Thoracic aorta (tissue), 2 donors: ENCODE data around the gene ACSM2B. TPM values are rescaled to one million over a fixed set of nuclear protein-coding genes. Genes with fewer than 3 reads are reported as not detected.
"Not testable (repeated sequence)": the region's sequence is repeated elsewhere in the genome, so short reads cannot be mapped to it uniquely, and the experiment has no call there.

ENCODE experiments used
- ATAC-seq: fragments of 150-250 bp; one replicate; pipeline ENCODE4 v1.8.0; 2017; ENCODE audit warnings: low read depth; ENCODE audit not compliant: insufficient number of reproducible peaks, low FRiP score
- DNase-seq: peaks from one replicate; pipeline ENCODE4 v3.0.0-alpha.2; 2020; ENCODE audit warnings: low spot score
- H3K27ac ChIP-seq, 2 donors: fragments of 200-600 bp; sonication (generic); 1 replicate in 1 of 2; 2 replicates in 1 of 2; pipeline ENCODE4 v1.5.1; 2016; ENCODE audit warnings: mild to moderate bottlenecking in 2 of 2, moderate library complexity in 2 of 2
- H3K27me3 ChIP-seq: fragments of 200-600 bp; sonication (generic); replicated peaks from 2 replicates; pipeline ENCODE4 v1.6.0; 2016; ENCODE audit warnings: mild to moderate bottlenecking; ENCODE audit not compliant: insufficient read depth
- H3K36me3 ChIP-seq: fragments of 200-600 bp; sonication (generic); one replicate; pipeline ENCODE4 v1.5.1; 2016
- H3K4me1 ChIP-seq, 2 donors: fragments of 200-600 bp; sonication (generic); 1 replicate in 1 of 2; 2 replicates in 1 of 2; pipeline versions ENCODE4 v1.5.1 to v1.6.0; 2016; ENCODE audit warnings: low read depth in 2 of 2, mild to moderate bottlenecking in 1 of 2; ENCODE audit not compliant: control insufficient read depth in 1 of 2
- H3K4me3 ChIP-seq: fragments of 200-600 bp; sonication (generic); 2 replicates; pipeline ENCODE4 v1.5.1; 2016; ENCODE audit warnings: mild to moderate bottlenecking
- H3K9me3 ChIP-seq: fragments of 200-600 bp; sonication (generic); 2 replicates; pipeline ENCODE4 v1.5.1; 2016
- CTCF ChIP-seq: fragments of 200-600 bp; sonication (generic); IDR thresholded peaks from one replicate; pipeline ENCODE4 v1.5.1; 2019; ENCODE audit warnings: antibody characterized with exemption
- total RNA-seq, 2 donors: library from RNA; depleted of rRNA; stranded (reverse); fragments of >200 nt; gene quantifications; one replicate each; pipeline versions ENCODE4 v1.1.0 to v1.2.3, GENCODE V29; 2016

Gene ACSM2B
- total RNA-seq, 2 donors from 2014 or later = not detected

- not testable (repeated sequence) for H3K4me1 ChIP-seq, H3K36me3 ChIP-seq, H3K4me3 ChIP-seq, H3K27me3 ChIP-seq, ATAC-seq, H3K9me3 ChIP-seq, H3K27ac ChIP-seq, DNase-seq
Observed at GRCh38 chr16:20546278-20546853, 29.8 kb downstream of the ACSM2B start.

GRCh38 chr16:20540603-20541316 lies 35.4 kb downstream of the ACSM2B start:
- ATAC-seq, H3K27me3 ChIP-seq, H3K36me3 ChIP-seq, H3K27ac ChIP-seq, DNase-seq, H3K9me3 ChIP-seq, H3K4me3 ChIP-seq, H3K4me1 ChIP-seq: not testable (repeated sequence)

- no peaks in the 10 kb centered on the region for H3K27me3 ChIP-seq
- no peaks in the 10 kb centered on the region for H3K36me3 ChIP-seq
- DNase-seq (no peak), ATAC-seq (no peak)
- TF ChIP-seq CTCF = no peak
- H3K9me3 ChIP-seq = no peaks in the 10 kb centered on the region
- no peaks in the 10 kb centered on the region for H3K4me1 ChIP-seq
- no peak overlapping the region for H3K4me3 ChIP-seq
- no peak overlapping the region for H3K27ac ChIP-seq
Observed at GRCh38 chr16:20538687-20539086, 37.5 kb downstream of the ACSM2B start.

- Histone ChIP-seq H3K27me3 (no peaks in the 10 kb centered on the region), H3K36me3 (no peaks in the 10 kb centered on the region), H3K4me3 (no peak overlapping the region), H3K4me1 (no peaks in the 10 kb centered on the region), H3K27ac (no peak overlapping the region), H3K9me3 (no peaks in the 10 kb centered on the region)
- no peak for TF ChIP-seq CTCF
- no peak for ATAC-seq
- DNase-seq = no peak
Observed at GRCh38 chr16:20538181-20538580, 38.0 kb downstream of the ACSM2B start.

GRCh38 chr16:20536669-20537068 lies 39.5 kb downstream of the ACSM2B start:
- not testable (repeated sequence) for H3K27ac ChIP-seq, H3K36me3 ChIP-seq, H3K4me1 ChIP-seq, H3K4me3 ChIP-seq, H3K9me3 ChIP-seq, H3K27me3 ChIP-seq, DNase-seq, ATAC-seq

GRCh38 chr16:20532284-20532792 lies 43.8 kb downstream of the ACSM2B start:
- not testable (repeated sequence) for H3K27ac ChIP-seq, H3K4me1 ChIP-seq, ATAC-seq, H3K4me3 ChIP-seq, H3K9me3 ChIP-seq, H3K27me3 ChIP-seq, DNase-seq, H3K36me3 ChIP-seq

- not testable (repeated sequence) for H3K27me3 ChIP-seq, H3K4me3 ChIP-seq, H3K4me1 ChIP-seq, H3K9me3 ChIP-seq, H3K36me3 ChIP-seq, ATAC-seq, H3K27ac ChIP-seq, DNase-seq
Observed at GRCh38 chr16:20531795-20532194, 44.4 kb downstream of the ACSM2B start.
